BLaER1 (cell line): Measurements from ENCODE around the gene CBL.
A peak's percentile ranks its signal among the peaks of the same experiment; 100 is the strongest.

Experiments used
- H3K27ac ChIP-seq: shearing (Covaris generic); formaldehyde crosslinking; 2 replicates; pipeline ENCODE4 v1.8.1; 2022
- H3K27me3 ChIP-seq: shearing (Covaris generic); formaldehyde crosslinking; 2 replicates; pipeline ENCODE4 v1.8.1; 2022
- H3K36me3 ChIP-seq: shearing (Covaris generic); formaldehyde crosslinking; 2 replicates; pipeline ENCODE4 v1.8.1; 2022
- H3K4me1 ChIP-seq: shearing (Covaris generic); formaldehyde crosslinking; 2 replicates; pipeline ENCODE4 v1.8.1; 2022
- H3K4me2 ChIP-seq: shearing (Covaris generic); formaldehyde crosslinking; 2 replicates; pipeline ENCODE4 v1.8.1; 2022
- H3K4me3 ChIP-seq: shearing (Covaris generic); formaldehyde crosslinking; 2 replicates; pipeline ENCODE4 v1.8.1; 2022
- H3K9ac ChIP-seq: shearing (Covaris generic); formaldehyde crosslinking; 2 replicates; pipeline ENCODE4 v1.8.1; 2022
- H3K9me3 ChIP-seq: shearing (Covaris generic); formaldehyde crosslinking; 2 replicates; pipeline ENCODE4 v1.8.1; 2022
- H4K20me1 ChIP-seq: shearing (Covaris generic); formaldehyde crosslinking; 2 replicates; pipeline ENCODE4 v1.8.1; 2022
- Cebpa-rat ChIP-seq: shearing (Covaris generic); IDR thresholded peaks from 2 replicates; pipeline ENCODE4 v1.8.1; 2022

CBL gene

GRCh38 chr11:119258983-119259382 lies 52.8 kb downstream of the CBL start:
- no peaks in the 10 kb centered on the region for H4K20me1 ChIP-seq
- no peak overlapping the region for H3K4me3 ChIP-seq
- H3K4me2 ChIP-seq: peak overlapping the region; percentile 53

GRCh38 chr11:119262668-119263351 lies 56.7 kb downstream of the CBL start:
- no peak for TF ChIP-seq Cebpa-rat
- H3K4me3 ChIP-seq: peak overlapping the region; percentile 22; the same call in 1 of the 2 replicates
- no peaks in the 10 kb centered on the region for H3K27me3 ChIP-seq
- H3K36me3 ChIP-seq: no peaks in the 10 kb centered on the region; the same call in 1 of the 2 replicates
- H3K9me3 ChIP-seq: no peaks in the 10 kb centered on the region
- H4K20me1 ChIP-seq: no peaks in the 10 kb centered on the region
- H3K27ac ChIP-seq: peak overlapping the region; percentile 77
- peak overlapping the region; percentile 86 for H3K4me2 ChIP-seq
- H3K9ac ChIP-seq: peak overlapping the region; percentile 38; the same call in 1 of the 2 replicates
- peaks cover 95% of the 10 kb centered on the region for H3K4me1 ChIP-seq

More at GRCh38 chr11:119258983-119259382, 52.8 kb downstream of the CBL start:
- H3K4me1 ChIP-seq: peaks cover 65% of the 10 kb centered on the region
- H3K27me3 ChIP-seq: no peaks in the 10 kb centered on the region
- H3K36me3 ChIP-seq: peaks cover 11% of the 10 kb centered on the region
- TF ChIP-seq Cebpa-rat: no peak
- no peaks in the 10 kb centered on the region for H3K9me3 ChIP-seq
- H3K9ac ChIP-seq: no peak overlapping the region
- no peak overlapping the region for H3K27ac ChIP-seq

GRCh38 chr11:119263352-119263940 lies 57.3 kb downstream of the CBL start:
- H3K4me2 ChIP-seq: peak overlapping the region; percentile 86
- peak overlapping the region; percentile 77 for H3K27ac ChIP-seq
- H3K4me1 ChIP-seq: peaks cover 89% of the 10 kb centered on the region
- peak overlapping the region; percentile 38 for H3K9ac ChIP-seq
- H4K20me1 ChIP-seq: no peaks in the 10 kb centered on the region
- no peaks in the 10 kb centered on the region for H3K27me3 ChIP-seq
- TF ChIP-seq Cebpa-rat: no peak
- H3K4me3 ChIP-seq: peak overlapping the region; percentile 27; the same call in 1 of the 2 replicates
- no peaks in the 10 kb centered on the region for H3K9me3 ChIP-seq
- H3K36me3 ChIP-seq: no peaks in the 10 kb centered on the region; the same call in 1 of the 2 replicates

GRCh38 chr11:119266063-119266462 lies 59.9 kb downstream of the CBL start:
- Histone ChIP-seq H3K27ac (no peak overlapping the region), H3K27me3 (no peaks in the 10 kb centered on the region), H3K4me2 (peak overlapping the region; percentile 60), H3K9me3 (no peaks in the 10 kb centered on the region), H3K9ac (no peak overlapping the region), H3K36me3 (no peaks in the 10 kb centered on the region; the same call in 1 of the 2 replicates), H3K4me3 (no peak overlapping the region), H4K20me1 (no peaks in the 10 kb centered on the region), H3K4me1 (peaks cover 63% of the 10 kb centered on the region)
- TF ChIP-seq Cebpa-rat: no peak

GRCh38 chr11:119266517-119267255 lies 60.5 kb downstream of the CBL start:
- Histone ChIP-seq H3K4me3 (no peak overlapping the region), H4K20me1 (no peaks in the 10 kb centered on the region), H3K27me3 (no peaks in the 10 kb centered on the region), H3K4me2 (0 out of 2 replicates have a peak overlapping the region, but pooled peaks have one; percentile 60), H3K27ac (no peak overlapping the region), H3K9me3 (no peaks in the 10 kb centered on the region), H3K36me3 (no peaks in the 10 kb centered on the region; the same call in 1 of the 2 replicates), H3K4me1 (peaks cover 56% of the 10 kb centered on the region), H3K9ac (no peak overlapping the region)
- TF ChIP-seq Cebpa-rat: no peak

GRCh38 chr11:119267645-119268044 lies 61.5 kb downstream of the CBL start:
- Histone ChIP-seq H3K4me1 (peaks cover 47% of the 10 kb centered on the region), H3K4me3 (no peak overlapping the region), H3K9me3 (no peaks in the 10 kb centered on the region), H3K4me2 (no peak overlapping the region), H3K27ac (no peak overlapping the region), H3K27me3 (no peaks in the 10 kb centered on the region), H3K9ac (no peak overlapping the region), H3K36me3 (peaks cover 8% of the 10 kb centered on the region), H4K20me1 (0 out of 2 replicates have a peak, but pooled peaks cover 3% of the 10 kb centered on the region)
- no peak for TF ChIP-seq Cebpa-rat

- H3K4me3 ChIP-seq: no peak overlapping the region
- H3K9ac ChIP-seq: no peak overlapping the region
- H3K4me2 ChIP-seq: no peak overlapping the region
- no peak overlapping the region for H3K27ac ChIP-seq
- no peaks in the 10 kb centered on the region for H3K4me1 ChIP-seq
- H3K36me3 ChIP-seq: peaks cover 66% of the 10 kb centered on the region
- H3K9me3 ChIP-seq: no peaks in the 10 kb centered on the region
- TF ChIP-seq Cebpa-rat: no peak
- no peaks in the 10 kb centered on the region for H3K27me3 ChIP-seq
- H4K20me1 ChIP-seq: 0 out of 2 replicates have a peak, but pooled peaks cover 3% of the 10 kb centered on the region
Measured at GRCh38 chr11:119273721-119274120, 67.6 kb downstream of the CBL start.

GRCh38 chr11:119277660-119278059 lies 71.5 kb downstream of the CBL start:
- Histone ChIP-seq H3K4me2 (no peak overlapping the region), H3K9ac (no peak overlapping the region), H3K4me1 (no peaks in the 10 kb centered on the region), H4K20me1 (no peaks in the 10 kb centered on the region), H3K27ac (no peak overlapping the region), H3K4me3 (no peak overlapping the region), H3K27me3 (no peaks in the 10 kb centered on the region), H3K9me3 (no peaks in the 10 kb centered on the region), H3K36me3 (peaks cover 87% of the 10 kb centered on the region)
- no peak for TF ChIP-seq Cebpa-rat

- H3K4me3 ChIP-seq: no peak overlapping the region
- no peak overlapping the region for H3K9ac ChIP-seq
- H4K20me1 ChIP-seq: no peaks in the 10 kb centered on the region; the same call in 1 of the 2 replicates
- TF ChIP-seq Cebpa-rat: no peak
- H3K27me3 ChIP-seq: no peaks in the 10 kb centered on the region
- no peaks in the 10 kb centered on the region for H3K9me3 ChIP-seq
- H3K4me2 ChIP-seq: no peak overlapping the region
- H3K4me1 ChIP-seq: no peaks in the 10 kb centered on the region
- H3K36me3 ChIP-seq: peaks cover 74% of the 10 kb centered on the region
- no peak overlapping the region for H3K27ac ChIP-seq
Measured at GRCh38 chr11:119282495-119282894, 76.4 kb downstream of the CBL start.
